Brain microvascular endothelial cell (primary cell): ENCODE data around the gene SPCS3.
"Not testable (repeated sequence)": the region's sequence is repeated elsewhere in the genome, so short reads cannot be mapped to it uniquely, and the experiment has no call there.

ENCODE experiments used
- DNase-seq: peaks from one replicate; pipeline ENCODE4 v3.0.0-alpha.2; 2020
- H3K27ac ChIP-seq: fragments of 250-450 bp; sonication (Bioruptor Pico); 2 replicates; pipeline ENCODE4 v1.5.1; 2020; ENCODE audit warnings: mild to moderate bottlenecking, moderate library complexity
- H3K27me3 ChIP-seq: fragments of 250-450 bp; sonication (Bioruptor Pico); replicated peaks from 2 replicates; pipeline ENCODE4 v1.5.1; 2020; ENCODE audit warnings: mild to moderate bottlenecking
- H3K36me3 ChIP-seq: fragments of 250-450 bp; sonication (Bioruptor Pico); replicated peaks from 2 replicates; pipeline ENCODE4 v1.5.1; 2020; ENCODE audit warnings: mild to moderate bottlenecking
- H3K4me3 ChIP-seq: 2 replicates; pipeline ENCODE4 v1.5.1; 2011; ENCODE audit warnings: low read depth, mild to moderate bottlenecking, control low read depth, low read length, moderate library complexity
- CTCF ChIP-seq: IDR thresholded peaks from 2 replicates; pipeline ENCODE4 v1.5.1; 2011; ENCODE audit warnings: low read depth, mild to moderate bottlenecking, moderate library complexity, low read length, control low read depth, inconsistent platforms; ENCODE audit errors: missing control alignments
- in situ Hi-C: cut with HindIII; loops from 2 replicates; pipeline ENCODE4 v1.10.0; 2017; ENCODE audit warnings: low sequenced_read_pairs, low pct_ligation_motif_present

SPCS3 gene

GRCh38 chr4:176340871-176341685 is 21.3 kb downstream of the SPCS3 start:
- Histone ChIP-seq H3K27ac (no peak overlapping the region), H3K27me3 (no peaks in the 10 kb centered on the region), H3K36me3 (no peaks in the 10 kb centered on the region), H3K4me3 (no peak overlapping the region)
- TF ChIP-seq CTCF, result peak; percentile 44
- in situ Hi-C loops, result no loop called here
- peak; percentile 22 for DNase-seq

- Histone ChIP-seq H3K27ac (no peak overlapping the region), H3K36me3 (no peaks in the 10 kb centered on the region), H3K27me3 (no peaks in the 10 kb centered on the region), H3K4me3 (no peak overlapping the region)
- no peak for TF ChIP-seq CTCF
- in situ Hi-C loops, result no loop called here
- DNase-seq, result no peak
Observed at GRCh38 chr4:176342384-176342783, 22.6 kb downstream of the SPCS3 start.

- Histone ChIP-seq H3K36me3 (no peaks in the 10 kb centered on the region), H3K27ac (no peak overlapping the region), H3K4me3 (no peak overlapping the region), H3K27me3 (no peaks in the 10 kb centered on the region)
- TF ChIP-seq CTCF, result no peak
- DNase-seq, result no peak
- in situ Hi-C loops, result no loop called here
Observed at GRCh38 chr4:176343286-176343685, 23.5 kb downstream of the SPCS3 start.

GRCh38 chr4:176345346-176345745 is 25.6 kb downstream of the SPCS3 start:
- H3K27me3 ChIP-seq, H3K4me3 ChIP-seq, H3K36me3 ChIP-seq, DNase-seq, in situ Hi-C loops: not testable (repeated sequence)
- H3K27ac ChIP-seq, result peak overlapping the region; percentile 46

GRCh38 chr4:176346836-176347235 is 27.1 kb downstream of the SPCS3 start:
- H3K27me3 ChIP-seq, DNase-seq, H3K4me3 ChIP-seq, H3K36me3 ChIP-seq, in situ Hi-C loops, H3K27ac ChIP-seq: not testable (repeated sequence)

- no peak for TF ChIP-seq CTCF
- no peak for DNase-seq
- H3K4me3 ChIP-seq, result no peak overlapping the region
- in situ Hi-C loops, result no loop called here
- no peaks in the 10 kb centered on the region for H3K36me3 ChIP-seq
- no peak overlapping the region for H3K27ac ChIP-seq
- no peaks in the 10 kb centered on the region for H3K27me3 ChIP-seq
Observed at GRCh38 chr4:176350671-176351070, 30.9 kb downstream of the SPCS3 start.

GRCh38 chr4:176354884-176355283 is 35.1 kb downstream of the SPCS3 start:
- DNase-seq, result no peak
- no peak for TF ChIP-seq CTCF
- Histone ChIP-seq H3K27me3 (no peaks in the 10 kb centered on the region), H3K36me3 (no peaks in the 10 kb centered on the region), H3K4me3 (no peak overlapping the region), H3K27ac (no peak overlapping the region)
- in situ Hi-C loops, result no loop called here
